Activated naive CD4-positive, alpha-beta T cell treated with anti-CD3 and anti-CD28 coated beads, Interleukin-2, amount 50 U/mL, for 16 hours (primary cell): Measurements from ENCODE around the gene SH2D2A.

Experiments used
- DNase-seq: peaks from one replicate; pipeline ENCODE4 v3.0.0-alpha.2; 2020

SH2D2A gene

DNA sequence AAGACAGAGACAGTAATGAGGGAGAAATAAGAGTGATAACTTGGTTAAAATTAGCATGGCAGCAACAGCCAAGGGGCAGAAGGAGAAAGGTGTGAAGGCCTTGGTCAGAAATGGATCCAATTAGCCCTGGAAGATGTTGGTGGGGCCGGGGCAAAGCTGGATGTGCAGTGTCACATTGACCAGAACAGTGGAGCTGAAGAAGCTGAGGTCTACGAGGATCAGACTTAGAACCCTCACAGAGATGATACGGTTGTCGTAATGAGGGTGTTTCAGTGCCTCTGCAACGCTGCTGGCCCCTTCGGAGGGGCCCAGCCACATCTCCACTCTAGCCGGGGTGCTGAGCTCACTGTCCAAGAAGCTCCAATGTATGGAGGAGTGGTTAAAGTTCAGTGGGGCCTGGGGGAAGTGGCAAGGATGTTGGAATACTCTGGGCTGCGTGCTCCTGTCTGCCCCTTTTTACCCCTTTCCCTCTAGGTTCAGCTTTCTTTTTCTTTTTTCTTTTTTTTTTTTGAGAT is 14.2 kb downstream of the SH2D2A start:
- no peak for DNase-seq

DNA sequence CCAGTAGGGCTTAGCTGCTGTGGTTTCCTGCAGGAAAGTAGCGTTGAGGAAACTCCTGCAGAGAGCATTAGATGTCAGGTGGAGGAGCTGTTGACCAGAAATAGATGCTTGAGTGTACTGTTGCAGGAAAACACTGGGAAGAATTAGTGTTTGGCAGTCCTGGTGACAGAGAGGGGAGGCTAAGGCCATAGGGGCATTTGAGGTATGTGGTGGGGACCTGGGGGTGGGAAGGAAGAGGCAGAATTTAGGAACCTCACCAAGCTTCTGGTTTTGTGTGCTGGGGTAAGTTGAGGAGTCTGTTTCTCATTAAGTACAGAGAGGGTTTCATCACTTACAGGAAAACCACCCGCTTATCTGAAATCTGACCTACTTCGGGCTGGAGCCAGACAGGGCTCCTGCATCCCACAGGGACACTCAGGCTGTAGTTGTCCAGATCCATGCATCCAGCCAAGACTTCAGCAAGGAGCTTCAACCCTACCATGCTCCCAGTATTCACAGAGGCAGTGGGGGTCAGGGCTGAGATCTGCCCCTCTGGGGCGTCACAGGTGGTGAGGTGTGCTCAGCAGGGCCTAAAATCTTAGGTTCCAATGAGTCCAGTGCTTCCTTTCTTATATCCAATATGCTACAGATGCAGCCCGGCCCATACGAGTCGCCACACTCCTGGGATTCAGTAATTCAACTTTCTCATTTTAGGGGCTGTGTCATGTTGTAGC is 15.1 kb downstream of the SH2D2A start:
- DNase-seq = no peak

DNA sequence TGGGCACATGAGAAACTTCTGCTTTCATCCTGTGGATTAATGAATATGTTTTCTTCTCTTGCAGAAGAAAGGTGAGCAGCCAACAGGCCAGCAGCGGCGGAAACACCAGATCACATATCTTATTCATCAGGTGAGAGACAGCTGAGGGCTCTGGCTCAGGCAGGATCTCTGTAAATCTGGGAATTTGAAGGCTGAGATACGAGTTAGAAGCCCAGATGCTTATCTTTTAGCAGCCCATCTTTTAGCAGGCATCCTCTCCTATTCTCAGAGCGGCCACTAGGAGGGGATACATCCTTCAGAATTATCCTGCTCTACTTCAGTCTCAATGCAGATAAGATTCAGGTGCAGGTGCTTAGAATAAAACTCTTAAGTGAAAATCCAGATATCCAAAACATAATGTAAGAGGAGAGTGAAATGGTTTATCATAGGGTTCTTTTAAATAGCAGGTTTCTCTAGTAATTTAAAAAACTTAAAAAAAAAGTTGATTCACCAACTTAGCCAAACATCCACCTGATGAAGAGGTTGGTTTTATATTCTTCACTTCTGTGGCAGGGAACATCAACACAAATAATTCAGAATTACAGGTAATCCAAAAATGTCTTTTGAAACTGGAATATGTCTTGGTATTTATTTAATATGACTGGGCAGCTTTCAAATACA is 19.3 kb downstream of the SH2D2A start:
- DNase-seq = peak; percentile 58

DNA sequence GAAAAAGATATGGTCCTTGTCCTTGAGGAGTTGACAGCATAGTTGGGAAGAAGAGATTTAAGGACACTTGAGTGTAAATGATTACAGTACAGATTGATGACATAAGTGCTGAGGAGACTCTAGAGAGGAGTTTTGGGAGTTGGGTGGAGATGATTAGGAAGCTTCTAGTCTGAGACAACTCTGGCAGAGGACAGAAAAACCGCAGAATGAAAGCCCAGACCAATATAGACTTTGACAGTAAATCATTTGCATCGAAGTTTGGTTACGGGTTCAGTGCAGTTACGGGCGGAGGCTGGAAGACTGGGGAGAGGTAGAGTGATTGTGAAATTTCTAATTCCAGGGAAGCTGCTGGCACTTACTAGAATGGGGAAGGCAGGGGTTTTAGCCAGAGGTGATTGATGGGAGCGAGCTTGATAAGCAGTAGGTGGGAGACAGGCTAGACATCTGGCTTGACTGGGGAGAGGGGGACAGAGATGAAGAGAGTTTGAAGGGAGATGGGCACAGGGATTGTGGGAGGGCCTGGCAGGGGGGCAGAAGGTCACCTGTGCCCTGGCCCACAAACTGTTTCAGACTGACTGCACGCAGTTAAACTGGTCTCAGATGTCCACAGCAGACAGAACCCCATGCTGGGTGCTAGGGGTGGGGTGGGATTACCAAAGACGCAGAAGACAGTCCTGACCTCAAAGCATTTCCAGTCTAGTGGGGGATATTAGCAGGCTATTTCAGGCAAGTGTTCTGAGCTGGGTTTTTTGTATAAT is 20.1 kb downstream of the SH2D2A start:
- no peak for DNase-seq

DNA sequence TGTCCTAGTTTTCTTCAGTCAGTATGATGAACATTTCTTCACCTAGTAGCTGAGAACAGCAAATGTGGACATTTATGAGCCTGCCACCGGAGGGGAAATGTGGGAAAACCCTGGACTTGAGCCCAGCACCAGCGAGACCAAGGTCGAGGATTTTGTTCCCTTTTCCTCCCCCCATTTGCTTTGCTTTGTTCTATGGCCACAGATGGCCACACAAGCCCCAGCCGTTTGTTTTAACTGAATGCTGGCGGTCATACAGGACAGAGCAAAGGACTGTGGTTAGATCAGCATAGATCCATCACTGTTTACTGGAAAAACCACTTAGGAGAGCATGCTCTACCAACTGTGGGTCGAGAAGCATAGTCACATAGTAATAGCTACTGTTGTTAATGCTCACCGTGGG is 20.9 kb downstream of the SH2D2A start:
- no peak for DNase-seq

DNA sequence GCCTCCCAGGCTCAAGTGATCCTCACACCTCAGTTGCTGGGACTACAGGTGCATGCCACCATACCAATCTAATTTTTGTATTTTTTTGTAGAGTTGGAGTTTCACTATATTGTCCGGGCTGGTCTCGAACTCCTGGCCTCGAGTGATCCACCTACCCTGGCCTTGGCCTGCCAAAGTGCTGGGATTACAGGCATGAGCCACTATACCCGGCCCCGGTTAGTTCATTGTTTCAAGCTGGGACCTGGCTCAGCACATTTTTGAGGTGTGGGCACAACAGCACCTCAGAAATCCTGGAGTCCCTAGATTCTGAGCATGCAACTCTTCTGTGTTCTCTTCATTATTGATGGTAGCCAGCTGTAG is 21.3 kb downstream of the SH2D2A start:
- no peak for DNase-seq

DNA sequence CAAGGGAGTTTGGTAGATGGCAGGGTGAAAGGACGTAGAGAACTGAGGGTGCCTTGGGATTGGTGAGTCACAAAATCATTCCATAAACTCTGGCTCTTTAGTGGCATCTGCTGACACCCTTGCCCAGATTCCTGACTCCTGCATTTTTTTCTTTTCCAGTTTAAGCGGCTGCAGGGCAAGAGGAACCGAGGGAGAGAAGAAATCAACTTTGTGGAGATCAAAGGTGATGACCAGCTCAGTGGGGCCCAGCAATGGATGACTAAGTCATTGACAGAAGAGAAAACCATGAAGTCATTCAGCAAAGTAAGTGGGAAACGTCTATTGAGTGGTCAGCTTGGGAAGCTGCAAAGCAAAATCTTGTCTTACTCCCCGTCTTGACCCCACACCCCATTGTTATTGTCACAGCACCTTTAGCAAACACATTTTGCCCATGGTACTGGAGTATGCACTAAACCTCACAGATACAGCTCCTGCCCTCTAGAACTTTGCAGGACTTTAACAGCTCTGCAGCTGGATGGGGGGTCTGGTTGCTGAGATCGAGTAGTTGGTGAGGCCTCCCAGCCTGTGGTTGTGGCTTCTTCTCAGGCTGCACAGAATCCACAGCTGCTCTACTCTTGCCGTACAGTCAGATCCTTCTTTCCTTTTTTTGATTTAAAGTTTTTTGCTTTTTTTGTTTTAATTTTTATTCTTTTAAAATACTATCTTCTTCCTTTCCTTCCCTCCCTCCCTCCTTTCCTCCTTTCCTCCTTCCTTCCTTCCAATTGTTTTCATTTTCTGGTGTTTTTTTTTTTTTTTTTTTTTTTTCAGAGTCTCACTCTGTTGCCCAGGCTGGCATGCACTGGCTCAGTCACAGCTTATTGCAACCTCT is 21.9 kb downstream of the SH2D2A start:
- DNase-seq = no peak

DNA sequence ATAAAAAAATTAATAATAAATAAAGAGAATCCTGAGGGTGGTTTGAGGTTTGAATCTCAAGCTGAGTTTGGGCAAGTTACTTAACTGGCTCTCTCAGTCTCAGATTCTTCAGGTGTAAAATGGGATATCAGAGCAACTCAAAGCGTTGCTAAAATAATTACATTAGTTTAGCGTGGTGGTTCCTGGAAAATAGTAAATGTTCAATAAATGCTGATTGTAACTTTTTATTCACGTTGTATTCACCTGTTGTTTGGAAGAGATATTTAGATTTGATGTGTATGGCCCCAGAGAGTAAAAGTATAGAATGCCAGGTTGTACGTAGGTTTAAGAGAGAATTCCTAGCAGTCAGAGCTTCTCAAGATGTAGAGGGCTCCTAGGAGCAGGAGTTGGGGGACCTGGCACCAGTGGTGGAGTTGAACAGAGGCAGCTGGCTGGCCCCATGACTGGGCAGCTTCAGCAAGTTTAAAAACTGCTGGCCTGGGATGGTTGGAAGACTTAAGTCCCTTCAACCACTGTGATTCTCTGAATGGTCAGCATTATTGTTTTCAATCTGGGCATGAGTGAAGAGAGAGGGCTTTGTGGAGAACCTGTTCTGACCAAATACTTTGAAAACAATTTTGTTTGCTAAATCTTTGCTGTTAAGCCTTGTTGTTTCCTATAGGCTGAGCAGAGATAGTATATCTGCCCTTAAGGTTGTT is 26.9 kb downstream of the SH2D2A start:
- DNase-seq = no peak

DNA sequence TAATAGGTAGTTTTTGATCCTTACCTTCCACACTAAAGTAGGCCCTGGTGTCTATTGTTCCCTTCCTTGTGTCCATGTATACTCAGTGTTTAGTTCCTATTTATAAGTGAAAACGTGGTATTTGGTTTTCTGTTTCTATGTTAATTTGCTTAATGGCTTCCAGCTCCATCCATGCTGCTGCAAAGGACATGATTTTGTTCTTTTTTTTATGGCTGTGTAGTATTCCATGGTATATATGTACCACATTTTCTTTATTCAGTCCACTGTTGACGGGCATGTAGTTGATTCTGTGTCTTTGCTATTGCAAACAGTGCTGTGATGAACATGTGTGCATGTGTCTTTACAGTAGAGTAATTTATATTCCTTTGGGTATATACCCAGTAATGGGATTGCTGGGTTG is 28.5 kb downstream of the SH2D2A start:
- DNase-seq = no peak

DNA sequence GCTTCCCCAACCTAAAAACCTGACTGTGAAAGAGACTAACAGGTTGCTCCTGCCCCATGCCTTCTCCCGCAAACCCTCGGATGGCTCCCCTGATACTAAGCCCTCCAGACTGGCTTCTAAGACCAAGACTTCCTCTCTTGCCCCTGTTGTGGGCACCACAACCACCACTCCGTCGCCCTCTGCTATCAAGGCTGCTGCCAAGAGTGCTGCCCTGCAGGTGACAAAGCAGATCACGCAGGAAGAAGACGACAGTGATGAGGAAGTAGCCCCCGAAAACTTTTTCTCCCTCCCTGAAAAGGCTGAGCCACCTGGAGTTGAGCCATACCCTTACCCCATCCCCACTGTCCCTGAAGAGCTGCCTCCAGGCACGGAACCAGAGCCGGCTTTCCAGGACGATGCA is 30.0 kb downstream of the SH2D2A start:
- DNase-seq = no peak

DNA sequence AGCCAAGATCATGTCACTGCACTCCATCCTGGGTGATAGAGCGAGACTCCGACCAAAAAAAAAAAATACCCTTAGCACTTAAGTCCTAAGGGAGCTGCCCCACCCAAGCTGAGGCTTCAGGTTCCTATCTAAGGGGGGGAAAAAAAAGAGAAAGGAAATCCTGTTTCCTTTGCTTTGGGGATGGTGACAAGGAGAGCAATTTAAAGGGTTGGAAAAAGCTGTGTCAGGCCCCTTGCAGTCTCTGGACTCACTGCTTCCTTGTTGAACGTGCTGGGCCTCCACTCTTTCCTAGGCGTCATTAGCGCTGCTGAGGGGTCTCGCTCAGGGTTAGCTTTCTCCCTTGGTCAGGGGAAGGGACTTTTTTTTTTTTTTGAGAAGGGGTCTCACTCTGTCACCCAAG is 31.2 kb downstream of the SH2D2A start:
- DNase-seq = no peak

DNA sequence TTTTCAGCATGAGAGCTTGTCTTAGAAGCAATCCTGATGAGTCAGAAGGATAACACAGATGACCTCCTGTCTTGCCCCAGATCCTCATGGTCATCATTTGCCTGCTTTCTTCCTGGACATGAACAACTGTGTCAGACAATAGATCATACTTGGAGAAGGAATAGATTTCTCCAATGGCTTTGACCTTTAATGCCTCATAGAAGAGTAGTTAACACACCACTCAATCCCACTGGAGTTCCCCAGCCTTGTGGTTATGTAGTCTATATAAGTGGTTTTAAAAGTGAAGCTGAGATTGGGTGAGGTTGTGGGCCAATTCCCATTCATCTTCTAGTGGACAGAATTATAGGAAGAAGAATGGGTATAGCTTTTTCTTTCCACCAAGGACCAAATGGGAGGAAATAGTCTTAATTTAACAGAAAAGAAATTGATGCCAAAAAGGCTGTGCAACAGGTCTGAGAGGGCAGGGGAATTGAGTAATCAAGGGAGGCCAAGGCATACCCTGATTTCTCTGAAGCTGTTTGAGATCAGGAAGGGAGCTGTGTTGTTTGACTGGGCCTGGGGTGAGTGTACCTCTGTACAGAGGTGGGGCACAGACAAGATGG is 35.0 kb downstream of the SH2D2A start:
- DNase-seq = no peak

DNA sequence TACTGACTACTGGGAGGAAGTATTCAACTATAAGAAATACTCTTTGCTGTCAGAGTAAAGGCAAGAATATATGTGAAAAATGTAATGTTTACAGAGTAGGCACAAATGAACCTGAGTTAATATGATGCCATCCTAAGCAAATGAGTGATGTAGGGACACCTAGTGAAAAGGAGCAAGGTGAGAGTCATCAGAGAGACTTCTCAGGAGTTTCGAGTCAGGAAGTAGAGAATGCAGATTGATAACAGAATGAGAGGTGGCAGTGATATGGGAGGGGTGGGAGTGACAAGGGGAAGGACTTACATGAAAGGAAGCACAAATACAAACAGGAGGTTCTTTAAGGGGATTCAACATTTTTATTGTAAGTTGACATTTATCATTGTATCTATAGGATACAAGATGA is 39.1 kb downstream of the SH2D2A start:
- DNase-seq = no peak

DNA sequence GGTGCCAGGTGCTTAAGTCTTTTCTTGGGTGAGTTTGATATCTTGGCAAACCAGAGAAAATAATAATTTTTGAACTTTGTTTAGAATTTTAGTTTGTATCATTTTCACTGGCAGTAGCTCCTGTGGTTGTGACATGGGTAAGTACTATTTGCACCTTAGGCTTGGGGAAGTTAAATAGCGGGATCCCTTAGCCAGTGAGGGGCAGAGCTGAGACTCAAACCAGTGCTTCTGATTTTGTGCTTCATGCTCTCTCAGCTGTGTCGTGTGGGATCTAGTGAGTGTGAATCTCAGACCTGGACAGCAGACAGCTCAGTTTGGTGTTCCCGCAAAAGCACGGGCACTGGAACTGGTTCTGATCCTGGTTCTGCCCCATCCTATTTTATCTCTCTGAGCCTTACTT is 39.7 kb downstream of the SH2D2A start:
- no peak for DNase-seq

DNA sequence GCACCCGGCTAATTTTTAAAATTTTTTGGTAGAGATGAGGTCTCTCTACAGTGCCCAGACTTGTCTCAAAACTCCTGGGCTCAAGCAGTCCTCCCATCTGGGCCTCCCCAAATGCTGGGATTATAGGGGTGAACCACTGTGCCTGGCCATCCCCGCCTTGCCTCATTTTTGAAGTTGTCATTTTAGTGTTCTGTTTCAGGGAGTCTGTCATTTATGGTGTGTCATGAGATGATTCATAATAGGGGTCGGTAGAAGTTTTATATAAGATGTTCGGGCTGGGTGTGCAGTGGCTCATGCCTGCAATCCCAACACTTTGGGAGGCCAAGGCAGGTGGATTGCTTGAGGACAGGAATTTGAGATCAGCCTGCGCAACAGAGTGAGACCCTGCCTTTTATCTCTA is 40.8 kb downstream of the SH2D2A start:
- DNase-seq = no peak

DNA sequence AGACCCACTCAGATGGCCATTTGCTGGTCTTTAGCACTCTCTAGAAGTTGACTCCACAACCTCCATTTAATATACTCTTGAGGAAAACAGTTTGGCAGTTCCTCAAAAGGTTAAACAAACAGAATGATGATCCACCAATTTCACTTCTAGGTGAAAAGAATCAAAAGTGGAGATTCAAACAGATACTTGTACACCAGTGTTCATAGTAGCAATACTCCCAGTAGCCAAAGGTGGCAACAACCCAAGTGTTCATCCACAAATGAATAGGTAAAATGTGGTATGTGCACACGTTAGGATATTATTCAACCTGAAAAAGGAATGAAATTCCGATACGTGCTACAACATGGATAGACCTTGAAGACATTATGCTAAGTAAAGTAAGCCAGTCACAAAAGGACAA is 43.0 kb downstream of the SH2D2A start:
- no peak for DNase-seq

DNA sequence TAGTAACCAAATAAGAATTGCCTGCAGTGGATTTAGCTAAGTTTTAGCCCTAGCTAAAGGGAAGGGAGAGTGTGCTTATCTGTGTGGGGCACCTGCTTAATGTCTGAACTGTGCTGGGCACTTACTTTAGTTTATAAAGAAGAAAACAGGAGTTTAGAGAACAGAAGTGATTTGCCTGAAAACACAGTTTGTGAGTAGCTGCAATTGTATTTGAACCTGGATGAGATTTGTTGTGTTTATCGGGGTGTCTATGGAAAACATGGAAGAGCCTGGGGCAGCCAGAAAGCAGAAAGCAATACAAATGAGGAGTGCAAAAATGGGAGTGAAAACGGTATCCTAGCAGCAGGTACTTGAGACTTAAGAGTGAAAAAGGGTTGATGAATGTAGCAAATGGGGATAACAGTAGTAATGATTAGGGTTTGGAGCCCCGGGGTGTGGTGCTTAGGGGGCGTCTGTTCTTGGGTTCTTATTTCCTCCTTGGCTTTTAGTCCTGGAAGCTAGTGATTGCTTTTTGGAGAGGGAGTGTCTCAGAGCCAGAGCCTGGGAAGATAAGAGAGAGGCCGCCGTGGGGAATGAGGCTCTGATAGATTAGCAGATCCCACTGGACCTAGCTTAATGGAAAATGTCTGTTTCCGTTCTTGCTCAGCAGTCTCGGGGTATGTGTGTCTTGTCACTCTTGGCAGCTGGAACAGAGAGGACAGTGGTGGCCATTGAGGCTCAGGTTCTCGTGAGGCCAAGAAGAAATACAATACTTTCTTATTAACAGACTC is 43.7 kb downstream of the SH2D2A start:
- no peak for DNase-seq

DNA sequence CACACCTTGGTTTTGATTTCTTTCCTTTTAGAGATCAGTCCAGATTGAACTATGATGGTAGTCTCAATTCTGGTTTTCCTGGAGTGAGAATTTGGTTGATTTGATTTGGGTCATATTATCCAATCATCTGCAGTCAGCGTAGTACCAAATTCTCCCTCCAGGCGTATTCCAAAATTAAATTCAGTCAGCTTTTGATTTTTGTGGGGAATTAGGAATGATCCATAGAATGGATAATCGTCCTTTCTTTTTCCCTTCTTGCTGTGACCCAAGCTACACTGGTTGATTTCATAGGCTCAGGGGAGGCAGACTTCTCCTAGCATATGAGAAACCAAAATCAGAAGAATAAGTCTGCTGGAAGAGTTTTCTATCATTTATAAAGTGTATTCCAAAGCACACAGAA is 44.4 kb downstream of the SH2D2A start:
- no peak for DNase-seq

DNA sequence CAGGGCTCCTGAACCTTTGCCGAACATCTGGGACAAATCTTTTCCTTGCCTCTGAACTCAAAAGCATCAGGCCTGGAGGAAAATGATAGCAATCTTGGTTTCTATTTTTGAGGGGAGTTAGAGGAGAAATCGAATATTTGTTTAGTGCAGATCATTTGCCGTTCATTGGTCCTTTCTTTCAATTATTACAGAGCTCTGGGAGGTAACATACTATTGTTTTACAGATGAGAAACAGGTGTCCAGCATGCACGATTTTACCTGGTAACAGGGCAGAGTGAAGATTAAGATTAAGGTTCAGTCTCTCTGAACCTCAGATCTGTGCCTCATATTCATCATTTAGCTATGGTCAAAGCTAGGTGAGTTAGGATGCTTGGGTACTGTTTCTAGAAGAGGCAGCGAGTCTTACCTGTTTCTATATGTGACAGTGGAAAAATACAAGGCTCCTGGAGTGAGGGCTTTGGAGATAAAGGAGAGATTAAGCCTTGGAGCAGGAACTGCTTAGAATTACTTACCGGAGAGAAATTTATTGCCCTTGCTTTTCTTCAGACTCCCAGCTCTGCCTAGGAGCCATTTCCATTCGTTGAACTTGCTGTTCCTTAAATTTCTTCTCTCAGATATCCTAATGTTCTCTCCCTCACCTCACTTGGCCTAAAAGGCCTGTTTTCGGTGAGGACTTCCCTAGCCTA is 47.9 kb downstream of the SH2D2A start:
- no peak for DNase-seq

DNA sequence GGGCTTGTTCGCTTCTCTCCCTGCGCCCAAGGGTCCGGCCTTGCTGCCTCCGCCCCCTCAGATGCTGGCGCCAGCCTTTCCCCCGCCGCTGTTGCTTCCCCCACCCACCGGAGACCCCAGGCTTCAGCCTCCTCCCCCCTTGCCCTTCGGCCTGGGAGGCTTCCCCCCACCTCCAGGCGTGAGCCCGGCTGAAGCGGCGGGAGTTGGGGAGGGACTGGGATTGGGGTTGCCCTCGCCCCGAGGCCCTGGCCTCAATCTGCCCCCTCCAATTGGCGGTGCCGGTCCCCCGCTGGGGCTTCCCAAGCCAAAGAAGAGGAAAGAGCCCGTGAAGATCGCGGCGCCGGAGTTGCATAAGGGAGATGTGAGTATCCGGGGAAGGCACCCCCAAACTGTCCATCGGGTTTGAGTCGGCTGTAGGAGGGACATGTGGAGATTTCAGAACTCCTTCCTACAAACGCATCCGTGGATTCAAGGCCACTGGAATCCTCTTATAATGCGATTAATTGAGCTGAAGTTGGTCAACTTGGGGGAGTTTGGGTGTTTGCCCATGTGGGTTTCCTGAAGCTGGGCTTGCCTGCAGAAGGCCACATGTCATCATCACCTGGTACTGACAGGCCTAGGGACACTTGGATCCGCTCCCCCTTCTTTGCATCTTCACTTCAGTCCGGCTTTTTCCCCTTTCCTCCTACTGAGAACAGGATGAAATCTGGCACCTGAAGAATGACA is 48.6 kb downstream of the SH2D2A start:
- peak; percentile 52 for DNase-seq
